ENCODE measurements around the gene ITGA2B. TPM values are rescaled to one million over a fixed set of nuclear protein-coding genes. Genes with fewer than 3 reads are reported as not detected.

ITGA2B gene
- total and polyA plus RNA-seq, 2 of the 13 experiments (the other 11 are each of a cell fraction or from before 2014, with no cell fraction given): 0.38 to 1.1 TPM

DNA sequence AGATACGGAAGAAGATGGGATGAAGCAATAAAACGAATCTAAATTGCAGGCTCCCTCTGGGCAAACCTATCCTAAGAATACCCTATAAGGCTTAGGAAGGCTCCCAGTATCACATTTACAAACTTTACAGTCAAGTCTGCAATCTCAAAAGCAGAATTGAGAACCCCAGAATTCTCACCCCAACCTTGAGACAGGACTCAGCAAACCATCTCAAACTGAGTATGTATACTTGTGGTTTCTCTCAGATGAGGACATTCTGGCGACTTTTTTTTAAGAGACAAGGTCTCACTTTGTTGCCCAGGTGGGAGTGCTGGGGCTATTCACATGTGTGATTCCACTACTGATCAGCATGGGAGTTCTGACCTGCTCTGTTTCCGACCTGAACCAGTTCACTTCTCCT, 19.3 kb upstream of the ITGA2B start:
- Histone ChIP-seq H4K20me1 (ENCODE audit: insufficient read depth, low read length) (no peaks in the 10 kb centered on the region), H3K4me1 (ENCODE audit: insufficient read depth, low read length) (no peaks in the 10 kb centered on the region), H3K27ac (ENCODE audit: extremely low read length, insufficient read depth, low read length) (no peak overlapping the region), H3K36me3 (replicated peaks in 1 of 2; ENCODE audit: control insufficient read depth in 1 of 2, insufficient read depth in 2 of 2, low read length in 2 of 2) (peaks cover 0 to 15% of the 10 kb centered on the region in 2 experiments; a peak in 4 of 5 replicates), H3K9me3 (ENCODE audit: low read length) (no peaks in the 10 kb centered on the region), H3K4me3 (replicated peaks in 1 of 3; ENCODE audit: insufficient read depth in 1 of 3, low read depth in 2 of 3, low read length in 3 of 3) (no peak overlapping the region), H3K79me2 (ENCODE audit: insufficient read depth, low read length) (no peaks in the 10 kb centered on the region), H3K4me2 (ENCODE audit: low read depth, low read length) (no peak overlapping the region), H3K27me3 (ENCODE audit: control insufficient read depth in 1 of 2, insufficient read depth in 2 of 2, low read length in 2 of 2) (no peaks in the 10 kb centered on the region), H3K9ac (ENCODE audit: insufficient read depth, low read depth, low read length) (no peak overlapping the region), H2AFZ (ENCODE audit: low read length) (no peak overlapping the region)
- no TSS peak for BruUV-seq (replicated peaks)
- intact Hi-C loops (cut with micrococcal nuclease; ENCODE audit: unreplicated experiment) (no loop called here), in situ Hi-C loops (cut with HindIII; ENCODE audit: extremely low pct_ligation_motif_present, low pct_unique_long_range_greater_than_20kb) (no loop called here)
- TF ChIP-seq ZBED4 (CRISPR knock-in tag; IDR thresholded peaks at IDR 0.05; ENCODE audit: borderline replicate concordance) (no peak), SKIL (CRISPR knock-in tag; IDR thresholded peaks at IDR 0.05; ENCODE audit: borderline replicate concordance) (no peak), ELF3 (CRISPR knock-in tag; IDR thresholded peaks at IDR 0.05) (no peak)
- ATAC-seq (no peak), FAIRE-seq (no peak), DNase-seq (ENCODE audit: low spot score) (no peak)
- ChIA-PET CTCF (ENCODE audit: low intra/inter-chr PET ratio, low total read pairs) (no interaction called here), POLR2A (no interaction called here)
- WGBS (ENCODE audit: low lambda C conversion rate): 94% methylated on average over 4 of the region's 4 CpGs
